ENCODE results near the gene TMEM106C.

Gene TMEM106C, protein sequence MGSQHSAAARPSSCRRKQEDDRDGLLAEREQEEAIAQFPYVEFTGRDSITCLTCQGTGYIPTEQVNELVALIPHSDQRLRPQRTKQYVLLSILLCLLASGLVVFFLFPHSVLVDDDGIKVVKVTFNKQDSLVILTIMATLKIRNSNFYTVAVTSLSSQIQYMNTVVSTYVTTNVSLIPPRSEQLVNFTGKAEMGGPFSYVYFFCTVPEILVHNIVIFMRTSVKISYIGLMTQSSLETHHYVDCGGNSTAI

DNA sequence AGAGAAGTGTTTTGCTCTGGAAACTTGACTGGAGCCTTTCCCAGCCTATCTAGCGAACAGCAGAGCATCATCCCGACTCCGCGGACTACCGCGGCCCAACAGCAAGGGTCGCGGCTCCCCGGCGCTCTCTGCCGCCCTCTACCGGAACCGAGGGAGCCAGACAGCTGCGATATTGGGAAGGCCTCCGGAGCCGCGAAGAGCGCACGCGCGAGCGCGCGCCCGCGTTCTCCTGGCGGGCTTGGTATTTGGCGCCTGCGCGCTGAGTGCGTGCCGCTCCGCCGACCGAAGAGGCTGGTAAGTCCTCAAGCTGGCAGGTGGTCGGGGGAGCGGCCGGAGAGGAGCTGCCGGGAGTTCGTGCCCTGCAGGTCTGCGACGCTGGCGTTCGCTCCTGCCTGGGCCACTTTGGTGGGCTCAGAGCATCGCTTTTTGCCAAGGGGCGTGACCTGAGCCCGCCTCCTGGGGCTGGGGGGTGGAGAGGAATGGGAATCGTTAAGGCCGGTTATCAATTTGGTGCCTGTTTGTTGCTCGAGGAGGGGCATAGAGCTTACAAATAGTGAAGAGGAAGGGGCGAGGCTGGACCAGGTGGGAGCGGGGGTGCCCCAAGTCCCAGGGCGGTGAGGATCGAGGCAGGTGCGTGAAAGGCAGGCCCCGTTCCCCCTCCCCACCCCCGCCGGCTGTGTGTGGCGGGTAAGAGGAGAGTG is at the start of gene TMEM106C:
Gene TMEM106C, plus strand, starts transcription at position 257 of the 701 bp plus-strand sequence. CDS start 641 bp downstream, outside the sequence.
- TF ChIP-seq, protein P1, sequence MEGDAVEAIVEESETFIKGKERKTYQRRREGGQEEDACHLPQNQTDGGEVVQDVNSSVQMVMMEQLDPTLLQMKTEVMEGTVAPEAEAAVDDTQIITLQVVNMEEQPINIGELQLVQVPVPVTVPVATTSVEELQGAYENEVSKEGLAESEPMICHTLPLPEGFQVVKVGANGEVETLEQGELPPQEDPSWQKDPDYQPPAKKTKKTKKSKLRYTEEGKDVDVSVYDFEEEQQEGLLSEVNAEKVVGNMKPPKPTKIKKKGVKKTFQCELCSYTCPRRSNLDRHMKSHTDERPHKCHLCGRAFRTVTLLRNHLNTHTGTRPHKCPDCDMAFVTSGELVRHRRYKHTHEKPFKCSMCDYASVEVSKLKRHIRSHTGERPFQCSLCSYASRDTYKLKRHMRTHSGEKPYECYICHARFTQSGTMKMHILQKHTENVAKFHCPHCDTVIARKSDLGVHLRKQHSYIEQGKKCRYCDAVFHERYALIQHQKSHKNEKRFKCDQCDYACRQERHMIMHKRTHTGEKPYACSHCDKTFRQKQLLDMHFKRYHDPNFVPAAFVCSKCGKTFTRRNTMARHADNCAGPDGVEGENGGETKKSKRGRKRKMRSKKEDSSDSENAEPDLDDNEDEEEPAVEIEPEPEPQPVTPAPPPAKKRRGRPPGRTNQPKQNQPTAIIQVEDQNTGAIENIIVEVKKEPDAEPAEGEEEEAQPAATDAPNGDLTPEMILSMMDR (IDR thresholded peaks at IDR 0.05; ENCODE audit: insufficient read depth, low read depth, low read length, missing control alignments): peak; percentile 87
- peak; percentile 86 for DNase-seq (ENCODE audit: low read depth)
- peak within 1 kb of the TSS; percentile 83 for H3K4me3 ChIP-seq (ENCODE audit: low read length)

- TF ChIP-seq, protein P1 (IDR thresholded peaks at IDR 0.05; ENCODE audit: insufficient read depth, low read depth, low read length, missing control alignments): no peak
- no peak for DNase-seq (ENCODE audit: low read depth)
- no peak overlapping the region for H3K4me3 ChIP-seq (ENCODE audit: low read length)
Observed at GRCh38 chr12:47920913-47921312, 42.5 kb upstream of the TMEM106C start.

GRCh38 chr12:47921907-47922306 is 41.5 kb upstream of the TMEM106C start:
- no peak for DNase-seq (ENCODE audit: low read depth)
- H3K4me3 ChIP-seq (ENCODE audit: low read length): no peak overlapping the region
- TF ChIP-seq, protein P1 (IDR thresholded peaks at IDR 0.05; ENCODE audit: insufficient read depth, low read depth, low read length, missing control alignments): no peak

DNA sequence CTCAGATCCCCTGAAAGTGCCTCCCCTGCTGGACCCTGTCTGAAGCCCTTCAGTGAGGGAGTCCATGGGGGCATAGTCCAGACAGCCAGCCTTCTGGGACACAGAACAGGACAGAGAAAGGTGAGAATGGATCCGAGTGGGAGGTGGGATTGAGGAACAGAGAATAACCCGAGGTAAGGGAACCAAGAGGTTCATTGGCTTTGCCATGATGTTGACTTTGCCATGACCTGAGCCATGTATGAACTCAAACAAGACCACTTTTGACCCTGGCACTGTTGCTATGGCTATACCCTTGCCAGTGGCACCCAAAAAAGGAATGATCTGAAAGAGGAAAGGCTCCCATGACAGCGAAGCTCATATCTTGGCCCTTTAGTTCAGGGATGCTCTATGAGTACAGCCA is 36.0 kb upstream of the TMEM106C start:
- TF ChIP-seq, protein P1 (IDR thresholded peaks at IDR 0.05; ENCODE audit: insufficient read depth, low read depth, low read length, missing control alignments): no peak
- no peak for DNase-seq (ENCODE audit: low read depth)
- no peak overlapping the region for H3K4me3 ChIP-seq (ENCODE audit: low read length)

DNA sequence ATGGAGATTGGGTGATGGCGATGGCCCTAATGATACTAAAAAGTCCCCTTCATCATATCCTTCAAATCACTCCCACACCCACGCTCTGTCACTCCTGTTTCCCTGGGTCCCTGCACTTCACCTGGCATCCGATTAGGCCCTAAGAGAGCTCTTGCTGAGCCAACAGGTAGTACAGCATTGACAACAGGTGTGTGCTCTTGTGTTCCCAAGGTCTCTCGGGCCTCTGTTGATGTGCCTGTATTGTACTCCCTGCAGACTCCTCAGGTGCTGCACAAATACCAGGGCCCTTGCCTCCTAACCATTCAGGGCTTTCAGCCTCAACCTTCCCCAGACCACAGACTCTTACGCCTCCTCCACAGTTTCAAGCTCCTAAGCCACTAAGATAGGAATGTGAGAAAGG is 32.8 kb upstream of the TMEM106C start:
- no peak overlapping the region for H3K4me3 ChIP-seq (ENCODE audit: low read length)
- no peak for DNase-seq (ENCODE audit: low read depth)
- TF ChIP-seq, protein P1 (IDR thresholded peaks at IDR 0.05; ENCODE audit: insufficient read depth, low read depth, low read length, missing control alignments): no peak

DNA sequence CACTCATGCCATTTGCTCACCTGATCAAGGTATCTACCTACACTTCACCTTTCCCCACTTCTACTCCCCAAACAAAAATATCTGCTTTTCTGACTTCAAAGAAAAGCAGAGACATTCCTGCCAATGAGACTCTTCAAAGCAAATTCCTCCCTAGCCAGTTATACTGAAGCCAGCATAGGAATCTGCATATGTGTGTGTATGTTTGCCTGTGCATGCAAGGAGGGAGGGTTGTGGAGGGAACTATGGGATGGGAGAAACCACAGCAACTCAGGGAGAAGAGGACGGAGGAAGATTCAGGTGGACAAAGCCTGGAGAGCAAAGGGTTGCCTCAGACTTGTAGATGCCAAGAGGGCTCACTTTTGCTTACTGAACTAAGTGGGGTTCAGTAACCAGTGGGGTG is 32.2 kb upstream of the TMEM106C start:
- TF ChIP-seq, protein P1 (IDR thresholded peaks at IDR 0.05; ENCODE audit: insufficient read depth, low read depth, low read length, missing control alignments): no peak
- H3K4me3 ChIP-seq (ENCODE audit: low read length): no peak overlapping the region
- no peak for DNase-seq (ENCODE audit: low read depth)
